ENCODE data around the gene ABCD1.

Gene ABCD1

DNA sequence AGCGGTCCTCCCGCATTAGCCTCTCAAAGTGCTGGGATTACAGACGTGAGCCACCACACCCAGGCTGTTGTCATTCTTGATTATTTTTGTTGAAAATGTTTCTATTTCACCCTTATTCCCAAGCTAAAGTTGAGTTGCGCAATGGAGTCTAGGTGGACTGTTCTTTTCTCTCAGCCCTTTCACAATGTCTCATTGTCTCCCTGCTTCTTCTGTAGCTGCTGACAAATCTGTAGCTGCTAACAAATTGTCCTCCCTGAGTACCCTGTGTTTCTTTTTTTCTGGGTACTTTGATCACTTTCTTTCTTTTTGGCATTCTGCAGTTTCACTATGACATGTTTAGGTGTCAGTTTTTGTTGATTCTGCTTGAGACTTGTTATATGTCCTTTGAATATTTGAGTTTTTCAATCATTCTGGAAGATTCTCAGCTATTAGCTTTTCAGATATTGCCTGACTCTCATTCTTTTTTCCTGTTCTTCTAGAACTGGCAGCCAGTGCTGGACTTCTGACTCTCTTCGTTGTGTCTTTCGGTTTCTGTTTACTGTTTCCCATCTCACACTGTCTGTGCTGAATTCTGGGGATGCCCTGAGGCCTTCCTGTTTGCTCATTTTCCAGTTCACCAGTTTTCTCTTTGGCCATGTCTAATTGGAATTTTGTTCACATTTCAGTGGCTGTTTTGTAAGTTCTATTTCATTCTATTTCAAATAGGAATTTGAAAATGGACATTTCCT is 6.6 kb downstream of the ABCD1 start (continued):
- no peak for TF ChIP-seq MYNN (tag by site-specific recombination; IDR thresholded peaks at IDR 0.05; ENCODE audit: borderline replicate concordance)

DNA sequence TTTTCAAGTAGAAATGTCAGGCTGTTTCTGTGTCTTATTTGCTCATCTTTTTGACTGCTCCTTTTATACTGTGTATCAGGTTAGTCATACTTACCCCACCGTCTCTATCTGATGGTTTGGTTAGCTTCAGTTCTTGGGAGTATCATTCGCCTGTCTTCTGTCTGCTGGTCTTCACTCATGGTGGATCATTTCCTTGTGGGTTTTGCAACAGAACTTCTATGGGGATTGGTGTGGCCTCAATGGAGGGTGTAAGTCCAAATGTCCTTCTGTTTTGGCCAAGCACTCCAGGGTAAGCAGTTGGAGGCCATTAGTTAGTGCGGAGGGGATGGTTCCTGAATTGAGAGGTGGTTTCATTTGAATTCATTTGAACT is 7.2 kb downstream of the ABCD1 start:
- CTCF ChIA-PET: interaction anchor here (0.8 kb wide), 1 partner anchor 763 kb away, joined by 4 read pairs; no protein-coding TSS in a partner anchor

DNA sequence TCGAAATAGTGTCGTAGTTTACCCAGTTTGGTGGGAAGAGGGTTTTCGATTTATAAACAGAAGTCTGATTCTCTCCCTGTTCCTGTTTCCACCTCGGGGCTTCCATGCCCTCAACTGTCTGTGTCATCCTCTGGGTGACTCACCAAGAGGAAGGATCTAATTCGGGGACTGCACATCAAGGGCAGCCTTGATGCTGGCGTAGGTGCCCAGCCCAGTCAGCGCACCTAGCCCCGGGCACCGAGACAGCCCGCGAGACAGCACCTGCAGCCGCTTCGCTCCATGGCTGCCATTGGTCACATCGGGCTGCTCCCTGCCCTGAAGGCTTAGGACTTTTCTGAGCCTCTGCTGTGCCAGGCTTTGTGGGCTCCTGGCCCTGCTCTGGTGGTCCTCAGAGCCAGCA is 7.7 kb downstream of the ABCD1 start:
- Histone ChIP-seq H3K4me3 (ENCODE audit: low read depth, low read length) (no peak overlapping the region), H3K4me1 (ENCODE audit: control insufficient read depth, insufficient read depth, low read length) (no peaks in the 10 kb centered on the region), H3K36me3 (ENCODE audit: control insufficient read depth in 2 of 2, insufficient read depth in 1 of 2, low read length in 2 of 2) (peaks cover 0 to 33% of the 10 kb centered on the region in 2 experiments; a peak in 1 of 3 replicates), H3K27ac (ENCODE audit: extremely low read depth, low read depth, low read length) (no peak overlapping the region), H3K9me3 (ENCODE audit: control insufficient read depth, insufficient read depth, low read depth, low read length) (no peaks in the 10 kb centered on the region)
- CTCF ChIA-PET: interaction anchor here (1.2 kb wide), 1 partner anchor 24 kb away, joined by 5 read pairs; no protein-coding TSS in a partner anchor
- no peak for TF ChIP-seq ZNF37A (tag by site-specific recombination; IDR thresholded peaks at IDR 0.05)
- TF ChIP-seq REPIN1 (tag by site-specific recombination; IDR thresholded peaks at IDR 0.05; ENCODE audit: low read depth): no peak
- no peak for TF ChIP-seq ZNF600 (tag by site-specific recombination; IDR thresholded peaks at IDR 0.05)
- TF ChIP-seq, protein P1, sequence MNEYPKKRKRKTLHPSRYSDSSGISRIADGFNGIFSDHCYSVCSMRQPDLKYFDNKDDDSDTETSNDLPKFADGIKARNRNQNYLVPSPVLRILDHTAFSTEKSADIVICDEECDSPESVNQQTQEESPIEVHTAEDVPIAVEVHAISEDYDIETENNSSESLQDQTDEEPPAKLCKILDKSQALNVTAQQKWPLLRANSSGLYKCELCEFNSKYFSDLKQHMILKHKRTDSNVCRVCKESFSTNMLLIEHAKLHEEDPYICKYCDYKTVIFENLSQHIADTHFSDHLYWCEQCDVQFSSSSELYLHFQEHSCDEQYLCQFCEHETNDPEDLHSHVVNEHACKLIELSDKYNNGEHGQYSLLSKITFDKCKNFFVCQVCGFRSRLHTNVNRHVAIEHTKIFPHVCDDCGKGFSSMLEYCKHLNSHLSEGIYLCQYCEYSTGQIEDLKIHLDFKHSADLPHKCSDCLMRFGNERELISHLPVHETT (tag by site-specific recombination; IDR thresholded peaks at IDR 0.05): no peak
- no peak for TF ChIP-seq ZNF311 (tag by site-specific recombination; IDR thresholded peaks at IDR 0.05; ENCODE audit: borderline replicate concordance)
- no peak for TF ChIP-seq ZNF529 (tag by site-specific recombination; IDR thresholded peaks at IDR 0.05; ENCODE audit: insufficient replicate concordance)
- no peak for TF ChIP-seq ZNF623 (tag by site-specific recombination; IDR thresholded peaks at IDR 0.05)
- no peak for TF ChIP-seq ZBTB8A (tag by site-specific recombination; IDR thresholded peaks at IDR 0.05)
- TF ChIP-seq ZNF112 (tag by site-specific recombination; IDR thresholded peaks at IDR 0.05): no peak
- no peak for TF ChIP-seq ZNF174 (tag by site-specific recombination; IDR thresholded peaks at IDR 0.05)
- TF ChIP-seq, protein P2, sequence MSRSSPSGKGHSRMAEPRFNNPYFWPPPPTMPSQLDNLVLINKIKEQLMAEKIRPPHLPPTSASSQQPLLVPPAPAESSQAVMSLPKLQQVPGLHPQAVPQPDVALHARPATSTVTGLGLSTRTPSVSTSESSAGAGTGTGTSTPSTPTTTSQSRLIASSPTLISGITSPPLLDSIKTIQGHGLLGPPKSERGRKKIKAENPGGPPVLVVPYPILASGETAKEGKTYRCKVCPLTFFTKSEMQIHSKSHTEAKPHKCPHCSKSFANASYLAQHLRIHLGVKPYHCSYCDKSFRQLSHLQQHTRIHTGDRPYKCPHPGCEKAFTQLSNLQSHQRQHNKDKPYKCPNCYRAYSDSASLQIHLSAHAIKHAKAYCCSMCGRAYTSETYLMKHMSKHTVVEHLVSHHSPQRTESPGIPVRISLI (tag by site-specific recombination; IDR thresholded peaks at IDR 0.05): no peak
- no peak for TF ChIP-seq ZNF114 (tag by site-specific recombination; IDR thresholded peaks at IDR 0.05)
- TF ChIP-seq ZNF660 (tag by site-specific recombination; IDR thresholded peaks at IDR 0.05): no peak
- no peak for TF ChIP-seq ZNF624 (tag by site-specific recombination; IDR thresholded peaks at IDR 0.05)
- TF ChIP-seq SP7 (tag by site-specific recombination; IDR thresholded peaks at IDR 0.05): no peak
- POLR2A ChIA-PET: no interaction called here

More for the DNA sequence above, 7.2 kb downstream of the ABCD1 start:
- peaks cover 0 to 28% of the 10 kb centered on the region in 2 experiments; a peak in 1 of 3 replicates for H3K36me3 ChIP-seq (ENCODE audit: control insufficient read depth in 2 of 2, insufficient read depth in 1 of 2, low read length in 2 of 2)
- POLR2A ChIA-PET: no interaction called here
- no peak for TF ChIP-seq ZBTB8A (tag by site-specific recombination; IDR thresholded peaks at IDR 0.05)
- no peak for TF ChIP-seq ZNF629 (tag by site-specific recombination; IDR thresholded peaks at IDR 0.05)
- no peak for TF ChIP-seq ZBTB17 (tag by site-specific recombination; IDR thresholded peaks at IDR 0.05)
- TF ChIP-seq BCL11A (tag by site-specific recombination; IDR thresholded peaks at IDR 0.05; ENCODE audit: low read depth): no peak
- TF ChIP-seq ZNF391 (tag by site-specific recombination; IDR thresholded peaks at IDR 0.05; ENCODE audit: borderline replicate concordance, low read depth): no peak
- no peak for TF ChIP-seq ZNF664 (tag by site-specific recombination; IDR thresholded peaks at IDR 0.05)
- no peak for TF ChIP-seq ZNF24 (tag by site-specific recombination; IDR thresholded peaks at IDR 0.05)
- TF ChIP-seq ZNF23 (tag by site-specific recombination; IDR thresholded peaks at IDR 0.05; ENCODE audit: borderline replicate concordance): no peak
- TF ChIP-seq, protein P3, sequence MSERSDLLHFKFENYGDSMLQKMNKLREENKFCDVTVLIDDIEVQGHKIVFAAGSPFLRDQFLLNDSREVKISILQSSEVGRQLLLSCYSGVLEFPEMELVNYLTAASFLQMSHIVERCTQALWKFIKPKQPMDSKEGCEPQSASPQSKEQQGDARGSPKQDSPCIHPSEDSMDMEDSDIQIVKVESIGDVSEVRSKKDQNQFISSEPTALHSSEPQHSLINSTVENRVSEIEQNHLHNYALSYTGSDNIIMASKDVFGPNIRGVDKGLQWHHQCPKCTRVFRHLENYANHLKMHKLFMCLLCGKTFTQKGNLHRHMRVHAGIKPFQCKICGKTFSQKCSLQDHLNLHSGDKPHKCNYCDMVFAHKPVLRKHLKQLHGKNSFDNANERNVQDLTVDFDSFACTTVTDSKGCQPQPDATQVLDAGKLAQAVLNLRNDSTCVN (tag by site-specific recombination; optimal IDR thresholded peaks at IDR 0.05): no peak
- no peak for TF ChIP-seq ZNF677 (tag by site-specific recombination; IDR thresholded peaks at IDR 0.05)
- no peak for TF ChIP-seq ZNF660 (tag by site-specific recombination; IDR thresholded peaks at IDR 0.05)
- no peak for TF ChIP-seq EGR2 (tag by site-specific recombination; IDR thresholded peaks at IDR 0.05; ENCODE audit: low read depth)
- TF ChIP-seq MZF1 (tag by site-specific recombination; IDR thresholded peaks at IDR 0.05; ENCODE audit: borderline replicate concordance): no peak
- TF ChIP-seq KLF1 (tag by site-specific recombination; IDR thresholded peaks at IDR 0.05): no peak
- no peak for TF ChIP-seq ZNF324 (tag by site-specific recombination; IDR thresholded peaks at IDR 0.05)
- TF ChIP-seq IKZF3 (tag by site-specific recombination; IDR thresholded peaks at IDR 0.05): no peak
- no peak overlapping the region for H3K27ac ChIP-seq (ENCODE audit: extremely low read depth, low read depth, low read length)
- H3K4me1 ChIP-seq (ENCODE audit: control insufficient read depth, insufficient read depth, low read length): no peaks in the 10 kb centered on the region
- no peak overlapping the region for H3K4me3 ChIP-seq (ENCODE audit: low read depth, low read length)
- no peaks in the 10 kb centered on the region for H3K9me3 ChIP-seq (ENCODE audit: control insufficient read depth, insufficient read depth, low read depth, low read length)

Data from HEK293 (cell line).